Panc1 (cell line): ENCODE data around the gene ABHD15. TPM values are rescaled to one million over a fixed set of nuclear protein-coding genes. Genes with fewer than 3 reads are reported as not detected.

ENCODE experiments used
- ATAC-seq: fragments of 200-7000 bp; cut with Tn5 transposase; 2 replicates; pipeline ENCODE4 v1.9.1; 2020; ENCODE audit warnings: mild to moderate bottlenecking, moderate library complexity
- BruUV-seq: library from RNA; stranded (reverse); fragments of 400-500 nt; replicated peaks from 2 replicates; lab custom pipeline; 2021; lab: Mats Ljungman, UMichigan
- CTCF ChIA-PET: fragments of 300-600 bp; sonication (Branson Sonifier 250); formaldehyde crosslinking; loops from one replicate; lab custom pipeline; 2022; ENCODE audit warnings: antibody characterized with exemption; lab: Charles Lee
- POLR2A ChIA-PET: fragments of 300-600 bp; sonication (Branson Sonifier 250); formaldehyde crosslinking; loops from one replicate; lab custom pipeline; 2022; ENCODE audit warnings: antibody characterized with exemption; lab: Charles Lee
- DNase-seq: peaks from one replicate; pipeline ENCODE4 v3.0.0-alpha.2; 2010; ENCODE audit warnings: low read depth, low spot score
- H3K27ac ChIP-seq: 2 replicates; pipeline ENCODE4 v1.5.1; 2011; ENCODE audit warnings: mild to moderate bottlenecking, low read length, inconsistent platforms
- H3K27me3 ChIP-seq: fragments of 200-500 bp; sonication (Bioruptor generic); 2 replicates; pipeline ENCODE4 v1.6.0; 2014; ENCODE audit warnings: low read length, inconsistent platforms; ENCODE audit not compliant: control insufficient read depth, insufficient read depth
- H3K36me3 ChIP-seq: fragments of 200-500 bp; sonication (Bioruptor generic); 2 replicates; pipeline ENCODE4 v1.5.1; 2014; ENCODE audit warnings: inconsistent platforms, mild to moderate bottlenecking, low read length, moderate library complexity; ENCODE audit not compliant: control insufficient read depth, insufficient read depth
- H3K4me1 ChIP-seq: 2 replicates; pipeline ENCODE4 v1.5.1; 2011; ENCODE audit warnings: inconsistent platforms, mild to moderate bottlenecking, low read length, moderate library complexity; ENCODE audit not compliant: control insufficient read depth, insufficient read depth
- H3K4me3 ChIP-seq, 2 experiments: 2 replicates each; pipeline ENCODE4 v1.5.1; 2011 to 2012; ENCODE audit warnings: low read depth in 2 of 2, low read length in 2 of 2, mild to moderate bottlenecking in 2 of 2, inconsistent platforms in 1 of 2, moderate library complexity in 1 of 2
- H3K9me3 ChIP-seq: fragments of 200-500 bp; sonication (Bioruptor generic); 2 replicates; pipeline ENCODE4 v1.5.1; 2014; ENCODE audit warnings: low read depth, mild to moderate bottlenecking, inconsistent platforms, low read length, moderate library complexity; ENCODE audit not compliant: control insufficient read depth, insufficient read depth
- POLR2AphosphoS5 ChIP-seq: IDR thresholded peaks from 2 replicates; pipeline ENCODE4 v1.6.1; 2012; ENCODE audit warnings: mild to moderate bottlenecking, low read depth, low read length, moderate library complexity
- SIN3A ChIP-seq: IDR thresholded peaks from 2 replicates; pipeline ENCODE4 v1.6.1; 2012; ENCODE audit warnings: low read depth, mild to moderate bottlenecking, low read length, moderate library complexity, borderline replicate concordance; ENCODE audit not compliant: insufficient read depth
- TCF7L2 ChIP-seq: IDR thresholded peaks from 2 replicates; pipeline ENCODE4 v1.6.1; 2011; ENCODE audit warnings: mild to moderate bottlenecking, low read depth, low read length, inconsistent platforms
- in situ Hi-C: cut with HindIII; loops from 2 replicates; pipeline ENCODE4 v1.10.0; 2016; ENCODE audit warnings: low sequenced_read_pairs, low pct_unique_long_range_greater_than_20kb
- intact Hi-C: fragments of 100-400 bp; cut with micrococcal nuclease; formaldehyde crosslinking; loops from one replicate; pipeline ENCODE4 v1.10.0; 2022; ENCODE audit not compliant: unreplicated experiment
- total RNA-seq: library from RNA; stranded (reverse); gene quantifications from one replicate; pipeline ENCODE4 v1.2.1, GENCODE V29; 2021; ENCODE audit not compliant: unreplicated experiment
- TF ChIP-seq, protein P1 (sequence below): fragments of 450-650 bp; IDR thresholded peaks from 2 replicates; pipeline ENCODE4 v1.5.1; 2017; ENCODE audit warnings: mild to moderate bottlenecking
- TF ChIP-seq, protein P2 (sequence below), 2 experiments: IDR thresholded peaks; 2 replicates each; pipeline ENCODE4 v1.6.1; 2011 to 2012; ENCODE audit warnings: low read depth in 2 of 2, control low read depth in 1 of 2, low read length in 1 of 2, mild to moderate bottlenecking in 1 of 2, moderate library complexity in 1 of 2; ENCODE audit not compliant: insufficient read depth in 1 of 2

ABHD15 gene
- total RNA-seq, 1 experiment from 2014 or later, result 33.7 TPM

DNA sequence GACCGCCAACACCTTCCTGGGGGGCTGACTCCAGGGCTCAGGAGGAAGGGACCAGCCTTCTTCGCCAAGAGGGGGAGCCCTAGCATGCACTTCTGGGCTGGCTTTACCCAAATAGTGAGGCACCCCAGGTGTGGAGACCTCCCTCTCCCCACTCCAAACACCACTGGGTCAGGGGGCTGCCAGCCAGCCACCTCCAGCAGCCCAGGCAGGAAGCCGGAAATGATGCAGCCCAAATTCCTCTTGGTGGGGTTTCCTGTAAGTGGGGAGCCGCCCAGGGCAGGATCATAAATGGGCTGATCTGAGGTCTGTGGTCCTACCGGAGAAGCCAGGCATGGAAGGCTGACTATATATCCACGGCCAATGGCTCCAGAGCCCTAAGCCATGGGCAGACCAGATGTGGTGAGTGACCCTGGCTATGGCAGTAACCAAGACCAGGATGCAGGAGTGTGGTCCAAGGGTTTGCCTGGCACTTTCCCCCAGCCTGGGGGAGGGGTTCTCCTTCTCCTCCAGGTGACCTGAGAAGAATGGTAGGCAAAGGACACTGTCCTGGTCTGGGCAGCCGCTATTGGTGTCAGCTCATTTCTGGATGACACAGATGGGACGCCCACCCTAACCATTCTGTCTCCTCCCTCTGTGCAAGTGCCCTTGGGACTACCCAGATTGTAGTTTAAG is 18.4 kb upstream of the ABHD15 start:
- in situ Hi-C loops (no loop called here), intact Hi-C loops (no loop called here)
- no peaks in the 10 kb centered on the region for H3K9me3 ChIP-seq
- CTCF ChIA-PET, result interaction anchor here (1.7 kb wide), 1 partner anchor 32 kb away, joined by 5 read pairs; no protein-coding TSS in a partner anchor
- H3K36me3 ChIP-seq, result peaks cover 7% of the 10 kb centered on the region; the same call in 1 of the 2 replicates
- ATAC-seq, result no peak
- TF ChIP-seq, protein P1, sequence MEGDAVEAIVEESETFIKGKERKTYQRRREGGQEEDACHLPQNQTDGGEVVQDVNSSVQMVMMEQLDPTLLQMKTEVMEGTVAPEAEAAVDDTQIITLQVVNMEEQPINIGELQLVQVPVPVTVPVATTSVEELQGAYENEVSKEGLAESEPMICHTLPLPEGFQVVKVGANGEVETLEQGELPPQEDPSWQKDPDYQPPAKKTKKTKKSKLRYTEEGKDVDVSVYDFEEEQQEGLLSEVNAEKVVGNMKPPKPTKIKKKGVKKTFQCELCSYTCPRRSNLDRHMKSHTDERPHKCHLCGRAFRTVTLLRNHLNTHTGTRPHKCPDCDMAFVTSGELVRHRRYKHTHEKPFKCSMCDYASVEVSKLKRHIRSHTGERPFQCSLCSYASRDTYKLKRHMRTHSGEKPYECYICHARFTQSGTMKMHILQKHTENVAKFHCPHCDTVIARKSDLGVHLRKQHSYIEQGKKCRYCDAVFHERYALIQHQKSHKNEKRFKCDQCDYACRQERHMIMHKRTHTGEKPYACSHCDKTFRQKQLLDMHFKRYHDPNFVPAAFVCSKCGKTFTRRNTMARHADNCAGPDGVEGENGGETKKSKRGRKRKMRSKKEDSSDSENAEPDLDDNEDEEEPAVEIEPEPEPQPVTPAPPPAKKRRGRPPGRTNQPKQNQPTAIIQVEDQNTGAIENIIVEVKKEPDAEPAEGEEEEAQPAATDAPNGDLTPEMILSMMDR, result no peak; the same call in 1 of the 2 replicates
- TF ChIP-seq TCF7L2 (no peak), SIN3A (no peak), POLR2AphosphoS5 (no peak)
- TF ChIP-seq, protein P2, sequence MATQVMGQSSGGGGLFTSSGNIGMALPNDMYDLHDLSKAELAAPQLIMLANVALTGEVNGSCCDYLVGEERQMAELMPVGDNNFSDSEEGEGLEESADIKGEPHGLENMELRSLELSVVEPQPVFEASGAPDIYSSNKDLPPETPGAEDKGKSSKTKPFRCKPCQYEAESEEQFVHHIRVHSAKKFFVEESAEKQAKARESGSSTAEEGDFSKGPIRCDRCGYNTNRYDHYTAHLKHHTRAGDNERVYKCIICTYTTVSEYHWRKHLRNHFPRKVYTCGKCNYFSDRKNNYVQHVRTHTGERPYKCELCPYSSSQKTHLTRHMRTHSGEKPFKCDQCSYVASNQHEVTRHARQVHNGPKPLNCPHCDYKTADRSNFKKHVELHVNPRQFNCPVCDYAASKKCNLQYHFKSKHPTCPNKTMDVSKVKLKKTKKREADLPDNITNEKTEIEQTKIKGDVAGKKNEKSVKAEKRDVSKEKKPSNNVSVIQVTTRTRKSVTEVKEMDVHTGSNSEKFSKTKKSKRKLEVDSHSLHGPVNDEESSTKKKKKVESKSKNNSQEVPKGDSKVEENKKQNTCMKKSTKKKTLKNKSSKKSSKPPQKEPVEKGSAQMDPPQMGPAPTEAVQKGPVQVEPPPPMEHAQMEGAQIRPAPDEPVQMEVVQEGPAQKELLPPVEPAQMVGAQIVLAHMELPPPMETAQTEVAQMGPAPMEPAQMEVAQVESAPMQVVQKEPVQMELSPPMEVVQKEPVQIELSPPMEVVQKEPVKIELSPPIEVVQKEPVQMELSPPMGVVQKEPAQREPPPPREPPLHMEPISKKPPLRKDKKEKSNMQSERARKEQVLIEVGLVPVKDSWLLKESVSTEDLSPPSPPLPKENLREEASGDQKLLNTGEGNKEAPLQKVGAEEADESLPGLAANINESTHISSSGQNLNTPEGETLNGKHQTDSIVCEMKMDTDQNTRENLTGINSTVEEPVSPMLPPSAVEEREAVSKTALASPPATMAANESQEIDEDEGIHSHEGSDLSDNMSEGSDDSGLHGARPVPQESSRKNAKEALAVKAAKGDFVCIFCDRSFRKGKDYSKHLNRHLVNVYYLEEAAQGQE (IDR thresholded peaks at IDR 0.05; ENCODE audit: insufficient read depth in 1 of 2, low read depth in 2 of 2, low read length in 1 of 2), result no peak
- no peak overlapping the region for H3K27ac ChIP-seq
- peaks cover 25% of the 10 kb centered on the region for H3K4me1 ChIP-seq
- no TSS peak for BruUV-seq
- no peaks in the 10 kb centered on the region for H3K27me3 ChIP-seq
- no peak overlapping the region for H3K4me3 ChIP-seq
- no peak for DNase-seq
- POLR2A ChIA-PET, result interaction anchor here (0.6 kb wide), 1 partner anchor 101 kb away, joined by 4 read pairs; no protein-coding TSS in a partner anchor

DNA sequence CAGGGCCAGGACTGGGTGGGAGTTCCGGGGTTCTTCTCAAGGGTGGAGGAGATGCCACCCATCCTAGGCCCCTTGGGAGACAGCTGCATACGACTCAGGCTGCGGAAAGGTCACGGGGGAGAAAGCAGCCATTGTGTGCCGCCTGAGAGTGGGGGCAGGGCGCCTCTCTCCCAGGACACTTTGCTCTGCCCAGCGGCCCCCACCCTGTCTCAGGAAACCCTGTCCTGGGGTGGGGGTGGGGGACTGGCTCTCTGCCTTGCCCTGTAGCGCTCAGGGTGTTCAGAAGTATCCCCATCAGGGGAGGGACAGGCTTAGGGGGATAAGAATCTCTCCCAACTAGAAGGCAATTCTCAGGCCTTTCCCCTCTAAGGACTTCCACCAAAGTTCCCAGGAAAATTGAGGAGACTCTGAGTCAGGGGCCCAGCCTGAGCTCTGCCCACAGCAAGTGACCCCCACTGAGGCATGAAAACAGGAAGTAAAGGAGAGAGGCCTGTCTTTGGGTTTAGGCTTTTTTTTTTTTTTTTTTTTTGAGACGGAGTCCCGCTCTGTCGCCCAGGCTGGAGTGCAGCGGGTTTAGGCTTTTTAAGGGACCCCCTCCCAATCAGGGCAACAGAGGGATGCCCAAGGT is 17.7 kb upstream of the ABHD15 start:
- Histone ChIP-seq H3K4me1 (peaks cover 19% of the 10 kb centered on the region), H3K27me3 (no peaks in the 10 kb centered on the region), H3K4me3 (no peak overlapping the region), H3K36me3 (peaks cover 7% of the 10 kb centered on the region; the same call in 1 of the 2 replicates), H3K9me3 (no peaks in the 10 kb centered on the region), H3K27ac (no peak overlapping the region)
- no TSS peak for BruUV-seq
- DNase-seq (no peak), ATAC-seq (no peak)
- TF ChIP-seq SIN3A (no peak), POLR2AphosphoS5 (no peak), TCF7L2 (no peak)
- TF ChIP-seq, protein P2 (IDR thresholded peaks at IDR 0.05; ENCODE audit: insufficient read depth in 1 of 2, low read depth in 2 of 2, low read length in 1 of 2), result no peak
- TF ChIP-seq, protein P1, result no peak
- in situ Hi-C loops (no loop called here), intact Hi-C loops (no loop called here)
- ChIA-PET POLR2A (no interaction called here), CTCF (interaction anchor here (0.7 kb wide), 1 partner anchor 96 kb away, joined by 3 read pairs; no protein-coding TSS in a partner anchor)
